ENCODE measurements around the gene SPAG6.

DNA sequence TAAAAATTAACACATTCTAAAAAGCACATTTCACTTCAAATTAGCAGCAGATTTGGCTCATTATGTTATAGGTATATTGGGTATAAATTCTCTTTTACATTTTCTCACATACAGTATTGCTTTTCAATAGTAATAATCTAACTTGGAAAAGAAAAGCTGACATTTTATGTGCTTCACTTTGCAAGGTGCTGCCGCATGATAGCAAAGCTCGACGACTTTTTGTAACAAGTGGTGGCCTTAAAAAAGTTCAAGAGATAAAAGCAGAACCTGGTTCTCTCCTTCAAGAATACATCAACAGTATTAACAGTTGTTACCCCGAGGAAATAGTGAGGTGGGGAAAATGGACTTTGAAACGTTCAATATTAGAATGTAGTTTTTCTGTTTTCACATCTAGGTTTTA is 65.5 kb downstream of the SPAG6 start:
- TF ChIP-seq, protein P1, sequence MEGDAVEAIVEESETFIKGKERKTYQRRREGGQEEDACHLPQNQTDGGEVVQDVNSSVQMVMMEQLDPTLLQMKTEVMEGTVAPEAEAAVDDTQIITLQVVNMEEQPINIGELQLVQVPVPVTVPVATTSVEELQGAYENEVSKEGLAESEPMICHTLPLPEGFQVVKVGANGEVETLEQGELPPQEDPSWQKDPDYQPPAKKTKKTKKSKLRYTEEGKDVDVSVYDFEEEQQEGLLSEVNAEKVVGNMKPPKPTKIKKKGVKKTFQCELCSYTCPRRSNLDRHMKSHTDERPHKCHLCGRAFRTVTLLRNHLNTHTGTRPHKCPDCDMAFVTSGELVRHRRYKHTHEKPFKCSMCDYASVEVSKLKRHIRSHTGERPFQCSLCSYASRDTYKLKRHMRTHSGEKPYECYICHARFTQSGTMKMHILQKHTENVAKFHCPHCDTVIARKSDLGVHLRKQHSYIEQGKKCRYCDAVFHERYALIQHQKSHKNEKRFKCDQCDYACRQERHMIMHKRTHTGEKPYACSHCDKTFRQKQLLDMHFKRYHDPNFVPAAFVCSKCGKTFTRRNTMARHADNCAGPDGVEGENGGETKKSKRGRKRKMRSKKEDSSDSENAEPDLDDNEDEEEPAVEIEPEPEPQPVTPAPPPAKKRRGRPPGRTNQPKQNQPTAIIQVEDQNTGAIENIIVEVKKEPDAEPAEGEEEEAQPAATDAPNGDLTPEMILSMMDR (conservative IDR thresholded peaks at IDR 0.05): no peak
- no peak for TF ChIP-seq ZFX (IDR thresholded peaks at IDR 0.05)
